ENCODE data around the gene RABGEF1.
"Not testable (repeated sequence)": the region's sequence is repeated elsewhere in the genome, so short reads cannot be mapped to it uniquely, and the experiment has no call there.

RABGEF1 gene

DNA sequence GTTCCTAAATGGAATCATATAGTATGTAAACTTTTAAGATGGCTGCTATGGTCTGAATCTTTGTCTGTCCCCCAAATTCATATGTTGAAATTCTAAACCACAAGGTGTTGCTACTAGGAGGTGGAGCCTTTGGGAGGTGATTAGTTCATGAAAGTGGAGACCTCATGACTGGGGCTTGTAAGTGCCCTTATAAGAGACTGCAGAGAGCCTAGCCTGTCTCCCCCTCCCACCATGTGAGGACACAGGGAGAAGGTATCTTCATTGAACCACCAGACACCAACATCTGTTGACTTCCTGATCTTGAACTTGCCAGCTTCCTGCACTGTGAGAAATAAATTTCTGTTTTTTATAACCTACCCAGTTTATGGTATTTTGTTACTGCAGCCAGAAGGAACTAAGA lies 27.0 kb downstream of the RABGEF1 start:
- not testable (repeated sequence) for DNase-seq

- DNase-seq = no peak
Measured at GRCh38 chr7:66768865-66769832, 28.6 kb downstream of the RABGEF1 start.

DNA sequence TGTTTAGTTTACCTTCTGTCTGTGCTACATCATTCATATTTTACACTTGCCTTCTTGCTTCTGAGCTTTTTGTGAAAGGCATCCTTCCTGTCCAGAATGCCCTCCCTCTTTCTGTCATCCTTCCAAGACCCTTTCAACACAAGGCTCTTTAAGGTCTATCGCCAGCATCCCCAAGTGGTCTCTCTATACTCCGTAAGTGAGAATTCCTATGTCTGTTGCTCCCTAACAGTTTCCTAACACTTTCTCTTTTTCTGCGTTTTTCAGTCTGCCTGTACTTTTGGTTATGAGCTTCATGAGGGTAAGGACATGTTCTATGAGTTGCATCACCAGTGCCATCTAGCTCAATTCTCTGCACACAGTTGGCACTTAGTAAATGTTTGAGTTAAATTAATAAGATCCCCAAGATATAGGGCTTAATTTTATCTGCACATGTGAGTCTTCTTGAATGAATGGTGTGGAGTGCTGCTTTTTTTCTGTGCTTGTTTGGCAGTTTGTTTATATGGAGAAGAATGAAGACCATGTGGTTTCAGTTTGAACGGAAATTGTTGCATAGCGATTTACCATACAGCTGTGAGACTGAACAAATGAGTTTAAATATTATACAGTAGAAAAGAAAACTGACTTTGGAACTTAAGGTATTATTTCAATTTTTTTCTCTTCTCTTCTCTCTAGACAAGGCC lies 29.4 kb downstream of the RABGEF1 start:
- no peak for DNase-seq

GRCh38 chr7:66771795-66772194 lies 31.3 kb downstream of the RABGEF1 start:
- DNase-seq = no peak

DNA sequence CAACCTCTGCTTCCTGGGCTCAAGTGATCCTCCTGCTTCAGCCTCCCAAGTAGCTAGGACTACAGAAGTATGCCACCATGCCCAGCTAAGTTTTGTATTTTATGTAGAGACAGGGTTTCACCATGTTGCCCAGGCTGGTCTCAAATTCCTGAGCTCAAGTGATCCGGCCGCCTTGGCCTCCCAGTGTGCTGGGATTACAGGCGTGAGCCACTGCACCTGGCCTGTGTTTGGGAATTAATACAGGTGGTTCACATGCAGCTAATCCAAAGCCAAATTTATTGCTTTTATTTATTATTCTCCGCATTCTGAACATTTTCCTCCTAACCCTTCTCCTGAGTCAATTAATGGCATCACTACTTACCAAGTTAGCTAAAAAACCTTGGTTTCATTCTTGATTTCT lies 33.2 kb downstream of the RABGEF1 start:
- DNase-seq = not testable (repeated sequence)

GRCh38 chr7:66776383-66776782 lies 35.9 kb downstream of the RABGEF1 start:
- DNase-seq = not testable (repeated sequence)

GRCh38 chr7:66776800-66777442 lies 36.4 kb downstream of the RABGEF1 start:
- no peak for DNase-seq

DNA sequence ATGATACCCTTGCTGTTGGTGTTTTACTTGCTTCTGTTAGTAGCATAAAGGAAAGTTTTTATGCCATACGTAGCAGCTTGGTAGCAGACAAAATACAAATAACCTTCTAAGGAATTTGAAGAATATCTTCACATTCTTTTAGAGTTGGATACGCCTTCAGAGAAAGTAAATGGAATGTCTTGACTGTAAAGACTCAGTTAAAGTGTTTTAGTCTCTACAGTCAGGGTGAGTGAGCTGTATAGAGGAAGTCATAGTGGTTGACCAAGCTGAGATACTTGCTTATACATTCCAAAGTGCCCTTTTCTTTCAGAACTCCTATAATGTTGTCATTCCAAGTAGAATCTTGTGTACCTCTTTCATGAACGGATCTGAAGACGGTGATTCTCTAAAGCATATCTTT lies 37.7 kb downstream of the RABGEF1 start:
- no peak for DNase-seq

DNA sequence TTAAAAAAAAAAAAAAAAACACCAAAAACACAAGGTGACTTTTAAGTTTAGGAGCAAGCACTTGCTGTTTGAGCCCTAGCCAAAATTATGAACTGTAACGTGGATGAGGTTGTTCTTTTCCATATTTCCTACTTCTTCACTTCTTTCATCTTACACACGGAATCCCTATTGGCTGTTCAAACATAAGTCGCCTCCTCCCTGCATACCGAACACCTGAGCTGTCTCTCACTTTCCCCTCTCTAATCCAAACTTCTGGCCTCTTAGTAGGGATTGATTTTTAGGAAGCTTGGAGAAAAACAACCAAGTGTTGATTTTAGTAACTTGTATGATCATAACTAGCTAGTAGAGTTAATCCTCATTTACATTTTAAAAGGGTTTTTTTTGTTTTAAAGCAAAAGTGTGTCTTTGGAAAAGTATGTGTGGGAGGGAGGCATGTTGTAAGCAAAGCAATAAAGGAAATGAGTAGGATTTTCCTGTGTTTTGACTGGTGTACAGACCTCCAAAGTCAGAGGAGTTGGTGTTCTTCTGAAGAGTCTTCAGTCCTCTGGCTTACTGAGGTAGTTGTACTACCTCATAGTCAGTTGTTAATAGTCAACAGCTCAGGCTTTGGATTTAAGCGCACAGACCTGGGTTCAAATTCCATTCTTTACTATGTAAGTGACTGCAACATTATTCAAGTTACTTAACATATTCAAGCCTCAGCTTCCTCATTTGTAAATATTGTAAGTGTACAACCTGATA lies 39.3 kb downstream of the RABGEF1 start:
- no peak for DNase-seq

GRCh38 chr7:66781408-66782090 lies 41.0 kb downstream of the RABGEF1 start:
- no peak for DNase-seq

GRCh38 chr7:66782875-66783274 lies 42.3 kb downstream of the RABGEF1 start:
- not testable (repeated sequence) for DNase-seq

DNA sequence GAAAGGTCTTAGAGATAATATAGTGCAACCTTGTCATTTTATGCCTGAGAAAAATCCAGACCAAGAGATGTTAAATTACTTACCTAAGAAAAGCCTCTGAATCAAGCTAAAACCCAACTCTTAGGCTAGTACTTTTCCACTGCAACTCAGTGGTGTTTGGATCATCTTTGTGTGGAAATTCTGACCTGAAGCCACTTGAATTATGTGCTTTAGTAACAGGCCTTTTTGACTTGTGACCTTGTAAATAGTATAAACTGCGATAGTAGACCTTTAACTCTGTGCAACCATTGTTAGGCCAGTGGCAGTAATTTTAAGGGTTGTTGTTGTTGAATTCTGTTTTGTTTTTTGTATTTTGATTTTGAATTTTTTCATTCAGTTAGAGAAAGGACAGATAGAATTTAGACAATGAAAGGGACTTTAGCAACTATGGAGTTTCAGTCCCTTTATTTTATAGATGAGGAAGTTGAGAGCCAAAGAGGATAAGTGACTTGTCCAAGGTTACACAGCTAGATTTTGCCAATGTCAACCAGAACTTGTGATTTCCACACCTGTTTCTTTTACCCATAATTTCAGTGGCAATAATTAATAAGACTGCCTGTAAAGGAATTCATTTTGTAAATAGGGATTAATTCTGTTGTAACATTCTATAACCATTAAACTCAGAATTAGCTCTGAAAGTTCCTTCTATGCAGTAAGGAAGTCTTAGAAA lies 43.5 kb downstream of the RABGEF1 start:
- DNase-seq = not testable (repeated sequence)

DNA sequence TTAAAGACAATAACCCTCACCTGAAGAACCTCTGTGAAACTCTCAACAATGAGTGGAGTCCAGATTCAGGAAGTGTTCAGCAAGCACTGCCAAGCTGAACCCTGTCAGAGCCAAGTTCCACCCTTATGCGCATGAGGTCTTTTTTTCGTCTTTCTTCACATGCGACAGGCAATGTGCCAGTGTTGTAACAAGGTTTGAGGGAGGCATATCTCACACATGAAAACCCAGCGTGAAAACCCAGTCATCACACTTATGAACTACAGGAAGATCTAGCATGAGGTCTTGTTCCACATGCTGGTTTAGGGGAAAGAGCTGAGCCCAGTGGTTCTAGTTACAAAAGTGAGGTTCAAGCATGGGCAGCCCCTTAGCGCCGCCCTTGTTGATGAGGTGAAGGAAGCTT lies 49.7 kb downstream of the RABGEF1 start:
- DNase-seq = no peak

- no peak for DNase-seq
Measured at GRCh38 chr7:66790725-66791124, 50.2 kb downstream of the RABGEF1 start.

- no peak for DNase-seq
Measured at GRCh38 chr7:66800591-66800990, 60.1 kb downstream of the RABGEF1 start.

- no peak for DNase-seq
Measured at GRCh38 chr7:66804001-66804400, 63.5 kb downstream of the RABGEF1 start.

DNA sequence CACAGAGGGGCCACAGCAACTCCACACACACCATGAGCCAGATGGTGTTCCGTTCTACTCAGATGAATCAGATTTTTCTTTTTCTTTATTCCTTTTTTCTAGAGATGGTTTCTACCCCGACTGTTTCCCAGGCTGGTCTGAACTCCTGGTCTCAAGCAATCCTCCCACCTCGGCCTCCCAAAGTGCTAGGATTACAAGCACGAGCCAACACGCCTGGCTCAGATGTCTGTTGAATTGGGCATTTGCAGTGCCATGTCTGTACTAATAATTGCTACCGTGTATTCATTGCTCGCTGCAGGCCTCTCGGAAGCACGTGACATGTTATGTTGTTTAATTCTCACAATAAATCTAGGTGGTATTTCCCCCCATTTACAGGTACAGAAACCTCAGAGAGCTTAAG lies 67.2 kb downstream of the RABGEF1 start:
- DNase-seq = no peak

DNA sequence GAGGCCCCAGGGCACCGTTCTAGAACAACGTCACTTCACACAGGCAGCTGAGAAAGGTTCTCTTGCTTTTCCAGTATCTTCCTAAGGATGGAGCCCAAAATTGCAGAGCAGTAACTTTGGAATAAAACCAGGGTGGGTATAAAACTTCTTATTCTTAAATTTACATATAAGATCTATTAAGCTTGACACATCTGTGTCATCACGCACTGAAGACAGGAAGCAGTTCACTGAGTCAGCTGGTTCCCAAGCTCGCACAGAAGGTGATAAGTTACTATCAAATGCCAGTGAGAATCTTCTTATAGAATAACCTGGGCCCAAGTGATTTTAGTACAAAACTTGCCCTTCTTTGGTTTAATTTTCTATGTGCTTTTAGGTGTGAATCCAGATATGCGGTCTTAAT lies 70.2 kb downstream of the RABGEF1 start:
- DNase-seq = no peak

- DNase-seq = not testable (repeated sequence)
Measured at GRCh38 chr7:66815186-66815875, 74.8 kb downstream of the RABGEF1 start.

- DNase-seq = no peak
Measured at GRCh38 chr7:66815951-66816350, 75.4 kb downstream of the RABGEF1 start.

DNA sequence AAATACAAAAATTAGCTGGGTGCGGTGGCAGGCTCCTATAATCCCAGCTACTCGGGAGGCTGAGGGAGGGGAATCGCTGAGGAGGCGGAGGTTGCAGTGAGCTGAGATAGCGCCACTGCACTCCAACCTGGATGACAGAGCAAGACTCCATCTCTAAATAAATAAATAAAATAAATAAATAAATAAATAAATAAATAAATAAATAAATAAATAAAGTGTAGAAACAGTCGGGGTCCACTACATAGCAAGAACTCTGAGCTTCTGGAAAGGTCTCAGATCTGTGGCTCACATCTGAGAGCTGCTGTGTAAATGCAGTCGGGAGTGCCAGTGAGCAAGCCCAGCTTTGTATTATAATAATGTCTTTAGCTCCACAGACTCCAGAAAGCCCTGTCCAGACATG lies 76.1 kb downstream of the RABGEF1 start:
- not testable (repeated sequence) for DNase-seq
